OCI-LY7 (cell line): ENCODE results near the gene B3GALNT2. TPM values are rescaled to one million over a fixed set of nuclear protein-coding genes. Genes with fewer than 3 reads are reported as not detected.
"Not testable (repeated sequence)": the region's sequence is repeated elsewhere in the genome, so short reads cannot be mapped to it uniquely, and the experiment has no call there.

Experiments
- BruUV-seq: library from RNA; stranded (reverse); fragments of 400-500 nt; replicated peaks from 2 replicates; lab custom pipeline; 2021; lab: Mats Ljungman, UMichigan
- CTCF ChIA-PET: fragments of 300-600 bp; sonication (Branson Sonifier 250); formaldehyde crosslinking; loops from one replicate; lab custom pipeline; 2022; ENCODE audit warnings: antibody characterized with exemption; ENCODE audit not compliant: unreplicated experiment; lab: Charles Lee
- POLR2A ChIA-PET: fragments of 300-600 bp; sonication (Branson Sonifier 250); formaldehyde crosslinking; loops from one replicate; lab custom pipeline; 2022; ENCODE audit warnings: antibody characterized with exemption; lab: Charles Lee
- DNase-seq: peaks from one replicate; pipeline ENCODE4 v3.0.0-alpha.2; 2015; ENCODE audit warnings: low spot score
- H2AFZ ChIP-seq: fragments of 200-600 bp; sonication (generic), shearing (Covaris generic); 2 replicates; pipeline ENCODE4 v1.6.1; 2014; ENCODE audit warnings: mild to moderate bottlenecking, antibody characterized with exemption, low read length, moderate library complexity
- H3K27ac ChIP-seq: fragments of 200-600 bp; sonication (generic); 2 replicates; pipeline ENCODE4 v1.5.1; 2014; ENCODE audit warnings: mixed run types, low read depth, mild to moderate bottlenecking, moderate library complexity, low read length, inconsistent platforms; ENCODE audit not compliant: poor library complexity, severe bottlenecking
- H3K36me3 ChIP-seq: fragments of 200-600 bp; sonication (generic); 2 replicates; pipeline ENCODE4 v1.6.1; 2014; ENCODE audit warnings: mild to moderate bottlenecking, antibody characterized with exemption, low read length, moderate library complexity, mixed read lengths; ENCODE audit not compliant: insufficient read depth
- H3K4me1 ChIP-seq: fragments of 200-600 bp; sonication (generic); 2 replicates; pipeline ENCODE4 v1.5.1; 2014; ENCODE audit warnings: mild to moderate bottlenecking, low read length; ENCODE audit not compliant: insufficient read depth, poor library complexity, severe bottlenecking
- H3K4me2 ChIP-seq: fragments of 200-600 bp; sonication (generic); 2 replicates; pipeline ENCODE4 v1.6.1; 2014; ENCODE audit warnings: mild to moderate bottlenecking, low read length
- H3K4me3 ChIP-seq: fragments of 200-600 bp; sonication (generic); 2 replicates; pipeline ENCODE4 v1.5.1; 2014; ENCODE audit warnings: mild to moderate bottlenecking, low read depth, low read length; ENCODE audit not compliant: poor library complexity, severe bottlenecking
- H3K79me2 ChIP-seq: fragments of 200-600 bp; sonication (generic); 2 replicates; pipeline ENCODE4 v1.6.1; 2016; ENCODE audit warnings: low read depth, mild to moderate bottlenecking, low read length, moderate library complexity, mixed read lengths; ENCODE audit not compliant: insufficient read depth
- H3K9me2 ChIP-seq: fragments of 200-600 bp; sonication (generic); 2 replicates; pipeline ENCODE4 v1.6.1; 2016; ENCODE audit warnings: mild to moderate bottlenecking, low read length, mixed read lengths; ENCODE audit not compliant: insufficient read depth
- H3K9me3 ChIP-seq: fragments of 200-600 bp; sonication (generic); 2 replicates; pipeline ENCODE4 v1.6.1; 2014; ENCODE audit warnings: mild to moderate bottlenecking, mixed run types, low read length, mixed read lengths
- H4K20me1 ChIP-seq: fragments of 200-600 bp; sonication (generic); 2 replicates; pipeline ENCODE4 v1.6.1; 2014; ENCODE audit warnings: mild to moderate bottlenecking, antibody characterized with exemption, low read length, moderate library complexity, mixed read lengths; ENCODE audit not compliant: insufficient read depth
- CTCF ChIP-seq: fragments of 200-600 bp; sonication (generic); conservative IDR thresholded peaks from 2 replicates; pipeline ENCODE4 v1.5.1; 2014; ENCODE audit warnings: mild to moderate bottlenecking, antibody characterized with exemption, low read length, moderate library complexity, mixed read lengths
- EZH2phosphoT487 ChIP-seq: fragments of 200-600 bp; sonication (generic); IDR thresholded peaks from 2 replicates; pipeline ENCODE4 v1.6.1; 2018; ENCODE audit warnings: low read depth, borderline replicate concordance, mild to moderate bottlenecking, mixed run types, antibody characterized with exemption, low read length, moderate library complexity, mixed read lengths
- intact Hi-C: fragments of 100-400 bp; cut with micrococcal nuclease; formaldehyde crosslinking; loops from one replicate; pipeline ENCODE4 v1.10.0; 2022; ENCODE audit not compliant: unreplicated experiment
- total RNA-seq, 2 experiments: library from RNA; depleted of rRNA in 1 of 2; stranded (reverse); fragments of >200 nt in 1 of 2; shearing (Covaris generic) in 1 of 2; gene quantifications; 2 replicates each; pipeline ENCODE4 v1.2.3, GENCODE V29; 2014 to 2022

Gene B3GALNT2
- total RNA-seq, 2 experiments from 2014 or later, result 18.6 to 24.3 TPM

- no peak for DNase-seq
- POLR2A ChIA-PET, result no interaction called here
- peaks cover 5% of the 10 kb centered on the region; the same call in 1 of the 2 replicates for H3K9me3 ChIP-seq
- H3K27ac ChIP-seq, result no peak overlapping the region
- no peaks in the 10 kb centered on the region for H4K20me1 ChIP-seq
- no peak overlapping the region for H3K4me3 ChIP-seq
- H2AFZ ChIP-seq, result no peak overlapping the region
- intact Hi-C loops, result no loop called here
- no TSS peak for BruUV-seq
- peaks cover 29% of the 10 kb centered on the region for H3K36me3 ChIP-seq
- no peaks in the 10 kb centered on the region for H3K79me2 ChIP-seq
- H3K4me2 ChIP-seq, result no peak overlapping the region
- peaks cover 3% of the 10 kb centered on the region for H3K4me1 ChIP-seq
- no peak for TF ChIP-seq CTCF
- TF ChIP-seq EZH2phosphoT487, result no peak
- no peaks in the 10 kb centered on the region for H3K9me2 ChIP-seq
- CTCF ChIA-PET, result no interaction called here
Observed at GRCh38 chr1:235461954-235462353, 42.3 kb downstream of the B3GALNT2 start.

GRCh38 chr1:235460770-235461169, 43.5 kb downstream of the B3GALNT2 start:
- Histone ChIP-seq H2AFZ (no peak overlapping the region), H3K4me1 (peaks cover 3% of the 10 kb centered on the region), H3K4me3 (no peak overlapping the region), H3K79me2 (no peaks in the 10 kb centered on the region), H3K9me2 (no peaks in the 10 kb centered on the region), H3K9me3 (peaks cover 5% of the 10 kb centered on the region; the same call in 1 of the 2 replicates), H3K36me3 (peaks cover 28% of the 10 kb centered on the region), H3K4me2 (no peak overlapping the region), H3K27ac (no peak overlapping the region), H4K20me1 (no peaks in the 10 kb centered on the region)
- POLR2A ChIA-PET, result interaction anchor here (0.6 to 1.2 kb wide), 3 partner anchors 43 to 965 kb away, joined by 3 to 4 read pairs (median 3); partner anchors contain the start of gene B3GALNT2
- DNase-seq, result no peak
- TF ChIP-seq EZH2phosphoT487 (no peak), CTCF (no peak)
- CTCF ChIA-PET, result no interaction called here
- intact Hi-C loops, result no loop called here
- BruUV-seq, result no TSS peak

GRCh38 chr1:235457856-235458255, 46.4 kb downstream of the B3GALNT2 start:
- intact Hi-C loops, H4K20me1 ChIP-seq: not testable (repeated sequence)
- CTCF ChIA-PET, result interaction anchor here (0.5 kb wide), 1 partner anchor 10 kb away, joined by 3 read pairs; no protein-coding TSS in a partner anchor

More at GRCh38 chr1:235457856-235458255, 46.4 kb downstream of the B3GALNT2 start:
- H3K79me2 ChIP-seq, H3K4me2 ChIP-seq, POLR2A ChIA-PET, H3K27ac ChIP-seq, H3K4me3 ChIP-seq, H2AFZ ChIP-seq, H3K4me1 ChIP-seq, BruUV-seq, DNase-seq, H3K9me2 ChIP-seq, H3K9me3 ChIP-seq: not testable (repeated sequence)
- peaks cover 20% of the 10 kb centered on the region; the same call in 1 of the 2 replicates for H3K36me3 ChIP-seq
